ENCODE measurements around the gene TENT5C. TPM values are rescaled to one million over a fixed set of nuclear protein-coding genes. Genes with fewer than 3 reads are reported as not detected.

The TENT5C gene
- total RNA-seq, 4 donors from 2014 or later, result 2.3 to 22.1 (median 5.1) TPM

DNA sequence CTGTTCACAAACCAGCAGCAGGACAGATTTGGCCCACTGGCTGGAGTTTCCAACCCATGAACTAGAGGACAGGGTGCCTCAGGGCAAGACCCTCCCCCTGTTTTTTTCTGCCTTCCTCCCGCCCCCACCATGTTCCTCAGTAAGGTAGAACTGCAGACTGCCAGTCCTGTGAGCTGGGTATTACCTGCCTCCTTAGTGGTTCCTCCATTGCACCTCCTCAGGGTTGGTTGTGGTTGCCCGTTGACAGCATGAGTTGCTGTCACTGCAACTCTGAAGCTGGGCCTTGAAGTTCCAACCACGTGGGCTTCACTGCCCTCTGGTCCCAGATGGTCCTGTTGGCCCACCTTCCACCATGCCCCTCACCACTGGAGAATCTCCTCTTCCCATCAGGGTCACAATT is 28.8 kb downstream of the TENT5C start:
- TF ChIP-seq POLR2A (IDR thresholded peaks at IDR 0.05), result no peak
- TF ChIP-seq, protein P1, sequence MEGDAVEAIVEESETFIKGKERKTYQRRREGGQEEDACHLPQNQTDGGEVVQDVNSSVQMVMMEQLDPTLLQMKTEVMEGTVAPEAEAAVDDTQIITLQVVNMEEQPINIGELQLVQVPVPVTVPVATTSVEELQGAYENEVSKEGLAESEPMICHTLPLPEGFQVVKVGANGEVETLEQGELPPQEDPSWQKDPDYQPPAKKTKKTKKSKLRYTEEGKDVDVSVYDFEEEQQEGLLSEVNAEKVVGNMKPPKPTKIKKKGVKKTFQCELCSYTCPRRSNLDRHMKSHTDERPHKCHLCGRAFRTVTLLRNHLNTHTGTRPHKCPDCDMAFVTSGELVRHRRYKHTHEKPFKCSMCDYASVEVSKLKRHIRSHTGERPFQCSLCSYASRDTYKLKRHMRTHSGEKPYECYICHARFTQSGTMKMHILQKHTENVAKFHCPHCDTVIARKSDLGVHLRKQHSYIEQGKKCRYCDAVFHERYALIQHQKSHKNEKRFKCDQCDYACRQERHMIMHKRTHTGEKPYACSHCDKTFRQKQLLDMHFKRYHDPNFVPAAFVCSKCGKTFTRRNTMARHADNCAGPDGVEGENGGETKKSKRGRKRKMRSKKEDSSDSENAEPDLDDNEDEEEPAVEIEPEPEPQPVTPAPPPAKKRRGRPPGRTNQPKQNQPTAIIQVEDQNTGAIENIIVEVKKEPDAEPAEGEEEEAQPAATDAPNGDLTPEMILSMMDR (IDR thresholded peaks at IDR 0.05), result no peak
- intact Hi-C loops (cut with DNase I; ENCODE audit: low total_unique reads), result no loop called here
- Histone ChIP-seq H3K27me3 (no peaks in the 10 kb centered on the region), H3K36me3 (no peaks in the 10 kb centered on the region), H3K4me1 (no peaks in the 10 kb centered on the region), H3K27ac (no peak overlapping the region), H3K9me3 (no peaks in the 10 kb centered on the region), H3K4me3 (no peak overlapping the region)
- no peak for DNase-seq

DNA sequence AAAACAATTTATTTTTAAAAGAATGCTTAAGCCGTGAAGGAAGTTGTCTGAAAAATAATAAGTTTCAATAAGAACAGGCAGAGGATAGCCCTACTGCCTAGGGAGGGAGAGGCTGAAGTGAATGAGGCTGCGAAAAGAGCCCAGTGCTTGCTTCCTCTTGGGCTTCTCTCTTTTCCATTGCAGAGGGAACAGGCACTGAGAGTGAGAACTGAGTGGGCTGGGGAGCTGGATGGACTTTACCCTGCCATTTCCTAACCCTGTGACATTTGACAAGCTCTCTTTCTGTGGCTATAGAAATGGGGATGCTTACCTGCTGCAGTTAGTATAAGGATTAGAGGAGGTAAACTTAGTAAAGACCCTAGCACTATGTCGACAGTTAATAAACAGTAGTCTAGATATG is 30.0 kb downstream of the TENT5C start:
- intact Hi-C loops (cut with DNase I; ENCODE audit: low total_unique reads), result no loop called here
- no peak for TF ChIP-seq POLR2A (IDR thresholded peaks at IDR 0.05)
- TF ChIP-seq, protein P1 (IDR thresholded peaks at IDR 0.05), result no peak

DNA sequence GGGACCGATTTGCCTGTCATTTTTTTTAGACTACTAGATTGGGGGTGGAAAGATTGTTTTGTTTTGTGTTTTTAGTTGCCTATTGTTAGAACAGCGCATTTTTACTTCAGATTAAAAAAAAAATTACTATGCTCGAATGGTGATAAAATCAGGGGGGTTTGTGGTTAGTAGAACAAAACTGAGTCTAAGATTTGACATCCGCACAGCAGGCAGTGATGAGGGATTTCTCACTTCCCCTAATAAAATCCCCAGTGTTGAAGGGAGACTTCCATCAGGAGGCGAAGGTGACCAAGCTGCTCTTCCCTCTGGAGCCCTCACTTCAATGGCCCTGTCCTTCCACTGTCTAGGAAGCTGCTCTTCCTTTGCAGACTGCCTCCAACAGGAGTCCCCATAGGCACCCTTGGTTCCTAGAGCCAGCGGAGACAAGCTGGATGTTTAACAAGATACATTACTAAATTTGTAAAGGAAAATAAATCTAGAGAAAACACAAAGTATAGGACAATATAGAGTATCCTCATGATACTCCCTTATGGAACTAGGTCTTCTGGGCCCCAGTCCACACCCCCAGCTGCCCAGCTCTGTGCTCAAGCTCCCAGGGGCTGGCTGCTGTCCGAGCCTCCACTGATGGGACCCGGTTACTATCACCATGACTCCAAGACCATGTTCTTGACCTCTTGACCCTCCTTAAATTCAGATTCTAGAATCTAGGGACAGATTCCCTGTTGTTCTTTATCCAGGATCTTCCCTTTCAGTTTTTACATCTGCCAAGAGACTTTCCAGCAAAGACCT is 31.0 kb downstream of the TENT5C start:
- Histone ChIP-seq H3K4me3 (no peak overlapping the region), H3K9me3 (no peaks in the 10 kb centered on the region), H3K4me1 (no peaks in the 10 kb centered on the region), H3K27ac (no peak overlapping the region), H3K27me3 (no peaks in the 10 kb centered on the region), H3K36me3 (no peaks in the 10 kb centered on the region)
- intact Hi-C loops (cut with DNase I; ENCODE audit: low total_unique reads), result no loop called here
- DNase-seq, result no peak
- TF ChIP-seq, protein P1 (IDR thresholded peaks at IDR 0.05), result no peak
- no peak for TF ChIP-seq POLR2A (IDR thresholded peaks at IDR 0.05)

More for the DNA sequence above, 30.0 kb downstream of the TENT5C start:
- Histone ChIP-seq H3K36me3 (no peaks in the 10 kb centered on the region), H3K4me3 (no peak overlapping the region), H3K27me3 (no peaks in the 10 kb centered on the region), H3K9me3 (no peaks in the 10 kb centered on the region), H3K4me1 (no peaks in the 10 kb centered on the region), H3K27ac (no peak overlapping the region)
- DNase-seq, result no peak

DNA sequence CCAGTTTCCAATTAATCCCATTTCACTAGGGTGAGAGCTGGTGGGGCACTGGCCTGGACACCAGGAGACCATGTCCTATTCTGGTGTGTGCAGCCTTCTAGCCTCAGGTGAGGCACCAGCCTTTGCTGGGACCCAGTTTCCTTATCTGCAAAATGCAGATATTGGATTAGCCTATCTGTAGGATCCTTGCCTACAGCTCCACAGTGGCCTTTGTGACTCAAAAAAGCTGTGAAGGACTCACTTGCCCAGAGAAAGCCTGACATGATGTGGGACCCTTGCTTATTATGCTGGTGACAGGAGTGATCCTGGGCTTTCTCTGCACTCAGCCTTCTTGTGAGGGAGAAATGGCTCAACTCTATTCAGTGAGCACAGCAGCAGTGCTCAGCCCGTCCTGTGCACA is 32.3 kb downstream of the TENT5C start:
- H3K36me3 ChIP-seq, result no peaks in the 10 kb centered on the region
- no peaks in the 10 kb centered on the region for H3K27me3 ChIP-seq
- H3K27ac ChIP-seq, result no peak overlapping the region
- H3K4me1 ChIP-seq, result no peaks in the 10 kb centered on the region
- intact Hi-C loops (cut with DNase I; ENCODE audit: low total_unique reads), result no loop called here
- no peaks in the 10 kb centered on the region for H3K9me3 ChIP-seq
- TF ChIP-seq, protein P1 (IDR thresholded peaks at IDR 0.05), result no peak
- no peak for TF ChIP-seq POLR2A (IDR thresholded peaks at IDR 0.05)
- no peak for DNase-seq
- no peak overlapping the region for H3K4me3 ChIP-seq

DNA sequence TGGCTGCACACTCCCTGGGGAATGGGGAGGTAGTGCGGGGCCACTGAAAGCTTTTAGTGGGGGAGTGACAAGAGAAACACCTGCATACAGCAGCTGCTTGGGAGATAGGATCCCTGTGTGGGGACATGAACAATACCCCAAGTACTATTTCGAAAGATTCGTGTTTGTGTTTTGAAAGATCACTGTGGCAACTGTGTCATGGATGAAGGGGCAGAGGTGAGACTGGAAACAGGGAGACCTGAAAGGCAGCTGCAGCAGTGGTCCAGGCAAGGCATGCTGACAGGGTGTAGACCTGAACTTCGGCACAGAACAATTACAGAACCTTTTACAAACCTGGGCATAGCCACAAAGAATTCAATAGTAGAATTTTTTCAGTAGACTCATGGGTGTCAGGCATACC is 32.9 kb downstream of the TENT5C start:
- TF ChIP-seq POLR2A (IDR thresholded peaks at IDR 0.05), result no peak
- TF ChIP-seq, protein P1 (IDR thresholded peaks at IDR 0.05), result no peak
- no peak overlapping the region for H3K4me3 ChIP-seq
- H3K27me3 ChIP-seq, result no peaks in the 10 kb centered on the region
- H3K9me3 ChIP-seq, result no peaks in the 10 kb centered on the region
- no peak for DNase-seq
- no peak overlapping the region for H3K27ac ChIP-seq
- intact Hi-C loops (cut with DNase I; ENCODE audit: low total_unique reads), result no loop called here
- no peaks in the 10 kb centered on the region for H3K36me3 ChIP-seq
- H3K4me1 ChIP-seq, result no peaks in the 10 kb centered on the region
